GM18951 (cell line): ENCODE measurements around the gene RHBDL1.

Source experiments
- POLR2A ChIP-seq: IDR thresholded peaks from 4 replicates; pipeline ENCODE4 v1.6.1; 2011; ENCODE audit warnings: mild to moderate bottlenecking; ENCODE audit not compliant: insufficient read length, insufficient read depth; ENCODE audit errors: extremely low read depth
- in situ Hi-C: fragments of 300-500 bp; cut with MboI; formaldehyde crosslinking; loops from one replicate; pipeline ENCODE4 v1.12.0; 2022; ENCODE audit warnings: low sequenced_read_pairs, mixed read lengths, inconsistent platforms; ENCODE audit not compliant: unreplicated experiment

RHBDL1 gene

DNA sequence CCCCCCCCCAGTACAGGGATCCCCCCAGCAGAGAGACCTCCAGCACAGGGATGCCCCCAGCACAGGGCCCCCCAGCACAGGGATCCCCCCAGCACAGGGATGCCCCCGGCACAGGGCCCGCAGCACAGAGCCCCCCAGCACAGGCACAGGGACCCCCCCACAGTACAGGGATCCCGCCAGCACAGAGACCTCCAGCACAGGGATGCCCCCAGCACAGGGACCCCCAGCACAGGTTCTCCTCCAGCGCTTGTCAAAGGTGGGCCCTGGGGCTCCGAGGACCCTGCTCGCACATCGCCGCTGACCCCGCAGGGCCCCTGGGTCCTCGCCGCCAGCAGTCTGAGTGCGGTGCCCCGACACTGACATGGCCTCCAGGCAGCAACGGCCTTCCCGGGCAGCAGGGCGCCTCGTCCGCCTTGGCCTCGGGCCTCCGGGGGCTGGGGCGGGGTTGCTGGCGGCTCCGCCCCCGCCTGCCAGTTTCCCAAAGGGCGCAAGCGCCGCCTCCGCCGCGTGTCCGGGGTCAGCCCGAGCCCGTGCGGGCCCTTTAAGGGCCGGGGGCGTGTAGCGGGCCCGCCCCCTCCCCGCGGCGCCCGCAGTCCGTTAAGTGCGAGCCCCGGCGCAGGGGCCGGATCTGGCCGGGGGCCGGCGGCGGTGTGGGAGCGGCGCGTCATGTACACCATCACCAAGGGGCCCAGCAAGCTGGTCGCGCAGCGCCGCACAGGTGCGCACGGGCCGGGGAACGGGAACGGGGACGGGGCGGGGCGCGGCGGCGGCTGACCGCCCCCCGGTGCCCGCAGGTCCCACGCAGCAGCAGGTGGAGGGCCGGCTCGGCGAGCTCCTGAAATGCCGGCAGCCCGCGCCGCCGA lies 33.9 kb upstream of the RHBDL1 start, which contains the start of gene MCRIP2:
MCRIP2 (plus strand) TSS at position 503 of the 863 bp plus-strand sequence; CDS start at position 667, 164 bp downstream.
- peak; percentile 82 for TF ChIP-seq POLR2A
- in situ Hi-C loops = no loop called here

DNA sequence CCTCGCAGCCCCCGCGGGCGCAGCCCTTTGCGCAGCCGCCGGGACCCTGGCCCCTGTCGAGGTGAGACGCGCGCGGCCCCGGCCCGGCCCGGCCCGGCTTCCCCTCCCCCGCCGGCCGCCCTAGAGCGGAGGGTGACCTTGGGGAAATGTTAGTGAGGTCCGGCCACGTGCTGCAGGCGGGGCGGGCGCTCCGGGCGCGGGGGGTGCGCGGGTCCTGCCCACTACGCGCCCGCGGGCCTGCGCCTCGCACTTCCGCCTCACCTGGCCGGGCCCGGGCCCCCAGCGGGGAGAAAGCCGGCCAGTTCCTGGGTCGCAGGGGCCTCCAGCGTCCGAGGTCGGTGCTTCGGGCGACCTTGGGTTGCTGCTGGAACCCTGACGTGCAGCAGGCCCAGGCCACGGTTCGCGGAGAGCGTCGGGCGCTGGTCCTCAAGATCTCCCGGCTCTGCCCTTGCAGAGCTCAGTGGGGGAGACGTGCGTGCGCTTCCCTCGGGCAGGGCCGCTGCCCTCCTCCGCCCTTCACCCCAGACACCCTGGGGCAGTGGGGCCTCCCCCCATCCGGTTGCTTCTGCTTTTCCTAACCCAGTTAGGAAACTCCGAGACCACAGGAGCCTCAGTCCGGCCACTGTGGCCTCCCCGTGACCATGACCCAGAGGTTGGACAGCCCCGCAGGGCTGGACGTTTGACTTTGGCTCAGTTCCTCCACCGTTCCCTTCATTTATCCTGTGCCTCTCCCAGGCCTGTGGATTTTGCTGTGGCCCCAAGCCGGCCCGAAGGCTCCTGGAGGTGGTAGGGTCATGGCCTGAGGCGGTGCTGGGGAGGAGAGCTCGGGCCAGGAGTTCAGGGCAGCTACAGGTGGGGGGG lies 33.1 kb upstream of the RHBDL1 start:
- in situ Hi-C loops = no loop called here
- peak; percentile 42 for TF ChIP-seq POLR2A

DNA sequence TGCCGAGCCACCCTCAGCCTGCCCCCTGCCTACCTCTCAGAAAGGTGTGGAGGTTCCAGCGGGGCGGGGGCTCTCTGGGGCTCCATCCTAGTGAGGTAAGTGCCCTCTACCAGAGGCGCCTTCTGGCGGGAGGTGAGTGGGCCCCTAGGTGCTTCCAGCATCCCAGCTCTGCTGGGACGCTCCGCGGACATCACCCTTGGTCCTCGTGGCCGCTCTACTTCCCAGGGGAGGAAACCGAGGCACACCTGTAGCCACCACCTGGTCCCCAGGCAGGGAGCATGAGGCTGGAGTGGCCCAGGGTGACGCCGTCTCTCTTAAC lies 32.5 kb upstream of the RHBDL1 start:
- in situ Hi-C loops = no loop called here
- no peak for TF ChIP-seq POLR2A

GRCh38 chr16:644556-644955 lies 30.9 kb upstream of the RHBDL1 start:
- in situ Hi-C loops = no loop called here
- TF ChIP-seq POLR2A = no peak

- no peak for TF ChIP-seq POLR2A
- in situ Hi-C loops = no loop called here
These were observed 29.4 kb upstream of the RHBDL1 start for GRCh38 chr16:645852-646678.

DNA sequence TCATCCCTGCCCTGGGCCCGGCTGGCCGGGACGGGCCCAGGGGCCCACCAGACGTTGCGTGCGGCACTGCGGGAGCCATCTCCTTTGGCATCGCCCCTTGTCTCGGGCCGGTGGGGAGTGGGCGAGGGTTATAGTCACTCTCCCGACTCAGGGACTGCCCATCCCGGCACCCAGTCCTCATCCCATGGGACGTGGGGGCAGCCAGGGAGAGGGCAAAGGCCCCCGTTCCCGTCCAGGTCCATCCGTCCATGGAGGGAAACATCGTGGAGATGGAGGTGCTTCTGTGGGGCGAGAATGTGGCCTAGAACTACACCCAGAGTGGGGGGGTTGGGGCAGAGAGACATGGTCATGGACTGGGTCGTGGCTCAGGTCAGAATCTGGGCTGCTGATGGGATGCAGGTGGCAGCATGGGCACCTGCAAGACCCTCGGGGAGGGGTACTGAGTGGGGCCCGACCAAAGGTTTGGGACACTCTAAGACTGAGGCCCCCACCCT lies 28.7 kb upstream of the RHBDL1 start:
- in situ Hi-C loops = no loop called here
- no peak for TF ChIP-seq POLR2A

- in situ Hi-C loops = no loop called here
- TF ChIP-seq POLR2A = no peak
These were observed 28.1 kb upstream of the RHBDL1 start for GRCh38 chr16:647173-647902.

GRCh38 chr16:648071-648780 lies 27.2 kb upstream of the RHBDL1 start:
- in situ Hi-C loops = no loop called here
- no peak for TF ChIP-seq POLR2A

DNA sequence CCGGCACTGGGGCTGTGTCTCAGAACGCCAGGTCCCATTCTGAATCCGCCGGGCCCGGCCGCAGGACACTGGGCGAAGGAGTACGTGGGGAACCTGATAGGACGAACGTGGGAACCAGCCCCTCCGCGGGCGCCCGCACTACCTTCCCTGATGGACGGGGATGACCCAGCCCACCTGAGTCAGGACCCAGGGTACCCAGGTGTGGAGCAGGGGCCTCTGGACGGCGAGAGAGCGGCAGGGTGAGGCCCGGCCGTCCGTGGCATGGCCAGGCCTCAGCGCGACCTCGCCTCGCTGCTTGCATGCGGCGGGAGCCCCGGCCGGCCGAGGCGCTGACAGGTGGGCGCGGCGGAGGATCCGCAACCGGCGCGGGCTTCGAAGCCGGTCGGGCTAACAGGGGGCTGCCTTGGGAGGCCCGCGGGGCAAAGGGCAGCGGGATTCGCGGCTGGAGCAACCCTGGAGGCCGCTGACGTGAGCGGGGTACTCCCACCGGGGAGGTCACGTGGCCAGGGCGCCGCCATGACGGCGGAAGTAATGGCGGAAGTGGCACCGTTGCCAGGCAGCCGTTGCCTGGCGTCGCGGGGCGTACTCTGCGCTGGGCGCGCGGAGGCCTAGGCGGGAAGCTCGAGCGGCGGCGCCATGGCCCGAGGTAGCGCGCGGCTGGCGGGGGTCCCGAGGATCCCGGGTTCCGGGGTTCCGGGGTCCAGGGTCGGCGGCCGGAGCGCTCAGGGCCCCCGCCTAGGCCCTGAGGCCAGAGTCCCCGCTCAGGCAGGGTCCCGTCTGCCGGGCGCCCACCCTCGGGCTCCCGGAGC lies 26.5 kb upstream of the RHBDL1 start, which contains the start of gene WDR90:
WDR90 (plus strand) TSS at position 585 of the 809 bp plus-strand sequence; CDS start at position 637, 52 bp downstream.
- in situ Hi-C loops = no loop called here

DNA sequence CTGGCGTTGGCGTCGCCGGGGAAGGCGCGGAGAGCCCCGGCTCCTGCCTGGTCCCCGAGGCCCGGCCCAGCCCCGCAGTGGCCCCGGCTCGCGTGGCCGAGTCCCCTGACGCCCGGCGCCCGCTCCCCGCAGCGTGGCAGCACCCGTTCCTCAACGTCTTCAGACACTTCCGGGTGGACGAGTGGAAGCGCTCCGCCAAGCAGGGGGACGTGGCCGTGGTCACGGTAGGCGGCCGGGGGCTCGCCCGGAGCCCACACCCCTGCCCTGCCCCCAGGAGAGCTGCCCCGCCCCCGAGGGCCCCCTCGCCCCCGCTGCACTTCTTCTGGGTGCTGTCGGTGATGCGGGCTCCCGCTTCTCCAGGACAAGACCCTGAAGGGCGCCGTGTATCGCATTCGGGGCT lies 25.8 kb upstream of the RHBDL1 start:
- no peak for TF ChIP-seq POLR2A
- in situ Hi-C loops = no loop called here

More for the DNA sequence above, 26.5 kb upstream of the RHBDL1 start, which contains the start of gene WDR90:
- peak; percentile 49 for TF ChIP-seq POLR2A

DNA sequence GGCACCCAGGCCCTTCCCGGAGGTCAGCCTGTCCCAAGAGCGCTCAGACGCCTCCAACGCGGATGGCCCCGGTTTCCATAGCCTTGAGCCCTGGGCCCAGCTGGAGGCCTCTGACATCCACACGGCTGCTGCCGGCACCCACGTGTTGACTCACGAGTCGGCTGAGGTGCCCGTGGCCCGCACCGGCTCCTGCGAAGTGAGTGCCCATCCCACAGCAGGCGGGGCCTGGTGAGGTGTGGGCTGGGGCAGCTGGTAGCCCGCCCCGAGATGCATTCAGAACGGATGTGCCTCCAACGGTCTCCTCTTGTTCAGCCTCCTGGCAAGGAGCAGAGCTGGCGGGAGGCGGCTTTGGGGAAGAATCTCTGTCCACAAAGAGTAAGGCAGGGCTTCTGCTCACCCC lies 23.6 kb upstream of the RHBDL1 start:
- no peak for TF ChIP-seq POLR2A
- in situ Hi-C loops = no loop called here
